ENCODE measurements around the gene FBXO7.

FBXO7 gene

GRCh38 chr22:32532820-32533128 is 58.2 kb downstream of the FBXO7 start:
- FAIRE-seq, result no peak

GRCh38 chr22:32533265-32534111 is 58.9 kb downstream of the FBXO7 start:
- no peak for FAIRE-seq

GRCh38 chr22:32534252-32535235 is 59.9 kb downstream of the FBXO7 start:
- FAIRE-seq, result no peak

- FAIRE-seq, result no peak
Measured at GRCh38 chr22:32535531-32536190, 61.0 kb downstream of the FBXO7 start.

- FAIRE-seq, result no peak
Measured at GRCh38 chr22:32536352-32536751, 61.7 kb downstream of the FBXO7 start.

- FAIRE-seq, result no peak
Measured at GRCh38 chr22:32538521-32538920, 63.9 kb downstream of the FBXO7 start.

- FAIRE-seq, result no peak
Measured at GRCh38 chr22:32539631-32540421, 65.2 kb downstream of the FBXO7 start.

- FAIRE-seq, result no peak
Measured at GRCh38 chr22:32541481-32541880, 66.9 kb downstream of the FBXO7 start.

GRCh38 chr22:32542066-32542676 is 67.6 kb downstream of the FBXO7 start:
- FAIRE-seq, result no peak

GRCh38 chr22:32542677-32543357 is 68.2 kb downstream of the FBXO7 start:
- no peak for FAIRE-seq

GRCh38 chr22:32544953-32545558 is 70.4 kb downstream of the FBXO7 start:
- no peak for FAIRE-seq

- no peak for FAIRE-seq
Measured at GRCh38 chr22:32545801-32546200, 71.2 kb downstream of the FBXO7 start.

- FAIRE-seq, result no peak
Measured at GRCh38 chr22:32546496-32546895, 71.9 kb downstream of the FBXO7 start.

- no peak for FAIRE-seq
Measured at GRCh38 chr22:32546935-32547334, 72.3 kb downstream of the FBXO7 start.

GRCh38 chr22:32548039-32548438 is 73.4 kb downstream of the FBXO7 start:
- no peak for FAIRE-seq

Data from A204.1 (cell line).